BJ (cell line): Measurements from ENCODE around the gene RGS9. TPM values are rescaled to one million over a fixed set of nuclear protein-coding genes. Genes with fewer than 3 reads are reported as not detected.
"Not testable (repeated sequence)": the region's sequence is repeated elsewhere in the genome, so short reads cannot be mapped to it uniquely, and the experiment has no call there.

Source experiments
- CTCF ChIA-PET: fragments of 350-600 bp; formaldehyde crosslinking; extraction: SDS; loops from one replicate; lab custom pipeline; 2021; ENCODE audit warnings: antibody characterized with exemption, inconsistent platforms; lab: Yijun Ruan, JAX
- POLR2A ChIA-PET: fragments of 300-600 bp; sonication (Branson Sonifier 250); formaldehyde crosslinking; extraction: SDS; loops from one replicate; lab custom pipeline; 2021; ENCODE audit warnings: antibody characterized with exemption; lab: Charles Lee
- DNase-seq: peaks from one replicate; pipeline ENCODE4 v3.0.0-alpha.2; 2011; ENCODE audit warnings: low read depth
- H3K27me3 ChIP-seq: 2 replicates; pipeline ENCODE4 v1.6.0; 2011; ENCODE audit warnings: low read length; ENCODE audit not compliant: control insufficient read depth, insufficient read depth
- H3K36me3 ChIP-seq: 2 replicates; pipeline ENCODE4 v1.5.1; 2011; ENCODE audit warnings: low read length; ENCODE audit not compliant: control insufficient read depth, insufficient read depth
- H3K4me3 ChIP-seq: 2 replicates; pipeline ENCODE4 v1.5.1; 2011; ENCODE audit warnings: low read depth, mild to moderate bottlenecking, control low read depth, low read length
- polyA plus RNA-seq: library from polyadenylated mRNA; depleted of rRNA; stranded (reverse); fragments of >200 nt; gene quantifications from 2 replicates; pipeline ENCODE4 v1.2.3, GENCODE V29; 2011
- TF ChIP-seq, protein P1 (sequence below): IDR thresholded peaks from 2 replicates; pipeline ENCODE4 v1.5.1; 2011; ENCODE audit warnings: low read depth, mild to moderate bottlenecking, control low read depth, inconsistent platforms, low read length, moderate library complexity; ENCODE audit not compliant: insufficient read depth

The RGS9 gene
- polyA plus RNA-seq, 1 experiment = 1.6 TPM

GRCh38 chr17:65201331-65201730 is 64.2 kb downstream of the RGS9 start:
- POLR2A ChIA-PET = no interaction called here
- no peak overlapping the region for H3K4me3 ChIP-seq
- no peak for DNase-seq
- H3K27me3 ChIP-seq = 0 out of 2 replicates have a peak, but pooled peaks cover 3% of the 10 kb centered on the region
- TF ChIP-seq, protein P1, sequence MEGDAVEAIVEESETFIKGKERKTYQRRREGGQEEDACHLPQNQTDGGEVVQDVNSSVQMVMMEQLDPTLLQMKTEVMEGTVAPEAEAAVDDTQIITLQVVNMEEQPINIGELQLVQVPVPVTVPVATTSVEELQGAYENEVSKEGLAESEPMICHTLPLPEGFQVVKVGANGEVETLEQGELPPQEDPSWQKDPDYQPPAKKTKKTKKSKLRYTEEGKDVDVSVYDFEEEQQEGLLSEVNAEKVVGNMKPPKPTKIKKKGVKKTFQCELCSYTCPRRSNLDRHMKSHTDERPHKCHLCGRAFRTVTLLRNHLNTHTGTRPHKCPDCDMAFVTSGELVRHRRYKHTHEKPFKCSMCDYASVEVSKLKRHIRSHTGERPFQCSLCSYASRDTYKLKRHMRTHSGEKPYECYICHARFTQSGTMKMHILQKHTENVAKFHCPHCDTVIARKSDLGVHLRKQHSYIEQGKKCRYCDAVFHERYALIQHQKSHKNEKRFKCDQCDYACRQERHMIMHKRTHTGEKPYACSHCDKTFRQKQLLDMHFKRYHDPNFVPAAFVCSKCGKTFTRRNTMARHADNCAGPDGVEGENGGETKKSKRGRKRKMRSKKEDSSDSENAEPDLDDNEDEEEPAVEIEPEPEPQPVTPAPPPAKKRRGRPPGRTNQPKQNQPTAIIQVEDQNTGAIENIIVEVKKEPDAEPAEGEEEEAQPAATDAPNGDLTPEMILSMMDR = no peak
- H3K36me3 ChIP-seq = no peaks in the 10 kb centered on the region
- CTCF ChIA-PET = interaction anchor here (1.2 to 1.7 kb wide), 3 partner anchors 31 to 102 kb away, joined by 3 to 6 read pairs (median 4); no protein-coding TSS in a partner anchor

- Histone ChIP-seq H3K27me3 (0 out of 2 replicates have a peak, but pooled peaks cover 3% of the 10 kb centered on the region), H3K4me3 (no peak overlapping the region), H3K36me3 (no peaks in the 10 kb centered on the region)
- TF ChIP-seq, protein P1 = no peak
- ChIA-PET CTCF (interaction anchor here (1.0 to 1.7 kb wide), 2 partner anchors 15 to 102 kb away, joined by 3 to 6 read pairs; no protein-coding TSS in a partner anchor), POLR2A (no interaction called here)
- DNase-seq = no peak
Measured at GRCh38 chr17:65202844-65203571, 65.8 kb downstream of the RGS9 start.

DNA sequence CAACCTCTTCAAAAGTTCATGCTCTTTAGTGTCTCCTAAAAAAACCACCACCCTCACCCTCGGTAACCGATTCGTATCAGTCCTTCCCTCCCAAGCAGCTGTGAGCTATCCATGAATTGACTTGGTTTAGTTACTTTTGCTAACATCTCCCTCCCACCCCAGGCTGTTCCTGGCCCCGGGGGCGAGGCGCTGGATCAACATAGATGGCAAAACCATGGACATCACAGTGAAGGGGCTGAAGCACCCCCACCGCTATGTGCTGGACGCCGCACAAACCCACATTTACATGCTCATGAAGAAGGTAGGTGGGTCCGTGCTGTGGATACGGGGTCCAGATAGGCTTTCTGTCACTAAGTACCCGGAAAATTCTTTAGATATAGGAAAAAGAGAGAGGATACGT is 66.8 kb downstream of the RGS9 start:
- no peak for DNase-seq
- CTCF ChIA-PET = interaction anchor here (1.0 kb wide), 1 partner anchor 14 kb away, joined by 3 read pairs; no protein-coding TSS in a partner anchor
- TF ChIP-seq, protein P1 = no peak
- H3K36me3 ChIP-seq = no peaks in the 10 kb centered on the region
- no peak overlapping the region for H3K4me3 ChIP-seq
- 0 out of 2 replicates have a peak, but pooled peaks cover 3% of the 10 kb centered on the region for H3K27me3 ChIP-seq
- POLR2A ChIA-PET = no interaction called here

- Histone ChIP-seq H3K36me3 (no peaks in the 10 kb centered on the region), H3K4me3 (no peak overlapping the region), H3K27me3 (0 out of 2 replicates have a peak, but pooled peaks cover 3% of the 10 kb centered on the region)
- TF ChIP-seq, protein P1 = no peak
- CTCF ChIA-PET = interaction anchor here (2.5 kb wide), 1 partner anchor 13 kb away, joined by 8 read pairs; no protein-coding TSS in a partner anchor
- no peak for DNase-seq
- POLR2A ChIA-PET = no interaction called here
Measured at GRCh38 chr17:65205655-65206054, 68.5 kb downstream of the RGS9 start.

DNA sequence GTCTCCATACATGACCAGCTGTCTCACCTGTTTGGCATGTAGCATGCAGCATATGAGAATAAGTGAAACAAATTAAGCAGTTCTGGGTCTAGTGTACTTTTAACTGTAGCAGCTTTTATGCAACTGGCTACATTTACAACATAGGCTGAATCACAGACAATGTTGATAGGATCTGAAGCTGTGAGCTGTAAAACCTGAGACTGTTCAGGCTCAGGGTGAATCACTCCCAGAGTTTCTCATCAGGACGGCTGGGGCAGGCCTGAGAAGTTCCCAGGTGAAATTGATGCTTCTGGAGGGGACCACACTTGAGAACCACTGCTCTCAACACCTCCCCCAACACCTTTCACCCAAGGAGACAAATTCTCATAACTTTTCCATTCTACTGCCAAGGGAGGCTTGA is 70.3 kb downstream of the RGS9 start:
- H3K4me3 ChIP-seq, POLR2A ChIA-PET, H3K36me3 ChIP-seq, DNase-seq: not testable (repeated sequence)
- CTCF ChIA-PET = interaction anchor here (0.9 to 2.5 kb wide), 3 partner anchors 10 to 107 kb away, joined by 3 to 8 read pairs (median 4); no protein-coding TSS in a partner anchor
- peaks cover 12% of the 10 kb centered on the region for H3K27me3 ChIP-seq
